HG03558 (cell line): Measurements from ENCODE around the gene HSPA12A.

Experiments used
- ATAC-seq: cut with Tn5 transposase; IDR thresholded peaks from one replicate; pipeline ENCODE4 v1.9.1; 2021; ENCODE audit warnings: moderate number of reproducible peaks; ENCODE audit not compliant: unreplicated experiment; ENCODE audit errors: extremely low read depth

The HSPA12A gene

GRCh38 chr10:116648903-116649302 lies 93.5 kb downstream of the HSPA12A start:
- ATAC-seq = no peak

- no peak for ATAC-seq
These were observed 95.9 kb downstream of the HSPA12A start for GRCh38 chr10:116646502-116646901.

GRCh38 chr10:116637830-116638229 lies 104.5 kb downstream of the HSPA12A start:
- no peak for ATAC-seq

- no peak for ATAC-seq
These were observed 105.4 kb downstream of the HSPA12A start for GRCh38 chr10:116636976-116637375.

- ATAC-seq = no peak
These were observed 106.0 kb downstream of the HSPA12A start for GRCh38 chr10:116636385-116636784.

GRCh38 chr10:116634126-116634975 lies 108.0 kb downstream of the HSPA12A start:
- ATAC-seq = no peak

GRCh38 chr10:116633216-116633600 lies 109.2 kb downstream of the HSPA12A start:
- ATAC-seq = no peak

GRCh38 chr10:116632596-116633215 lies 109.7 kb downstream of the HSPA12A start:
- ATAC-seq = no peak

GRCh38 chr10:116631871-116632295 lies 110.5 kb downstream of the HSPA12A start:
- ATAC-seq = no peak

GRCh38 chr10:116630020-116630419 lies 112.3 kb downstream of the HSPA12A start:
- no peak for ATAC-seq

- ATAC-seq = no peak
These were observed 113.0 kb downstream of the HSPA12A start for GRCh38 chr10:116629340-116629739.

- ATAC-seq = no peak
These were observed 114.9 kb downstream of the HSPA12A start for GRCh38 chr10:116627386-116627933.

- ATAC-seq = no peak
These were observed 115.6 kb downstream of the HSPA12A start for GRCh38 chr10:116626815-116627214.

GRCh38 chr10:116625845-116626244 lies 116.5 kb downstream of the HSPA12A start:
- ATAC-seq = no peak

GRCh38 chr10:116621934-116622655 lies 120.3 kb downstream of the HSPA12A start:
- no peak for ATAC-seq

- no peak for ATAC-seq
These were observed 120.9 kb downstream of the HSPA12A start for GRCh38 chr10:116621476-116621875.
